ENCODE results near the gene MRPS2. TPM values are rescaled to one million over a fixed set of nuclear protein-coding genes. Genes with fewer than 3 reads are reported as not detected.

Gene MRPS2
- total and polyA plus RNA-seq, 2 of the 4 experiments (the other 2 are of a cell fraction) = 53.1 to 104 TPM

- Histone ChIP-seq H2AFZ (replicated peaks; ENCODE audit: low read length, poor library complexity) (peak overlapping the region; percentile 98), H3K4ac (ENCODE audit: low read depth, low read length) (peak overlapping the region; percentile 72), H3K79me1 (ENCODE audit: low read depth in 1 of 2, low read length in 2 of 2) (peaks cover 4 to 37% of the 10 kb centered on the region in 2 experiments), H2AK9ac (replicated peaks; ENCODE audit: low read depth, low read length, poor library complexity) (peak overlapping the region; percentile 90), H4K91ac (ENCODE audit: insufficient read depth, low read depth, low read length) (peak overlapping the region; percentile 6; the same call in 1 of the 2 replicates), H3K9ac (ENCODE audit: low read depth, low read length) (peak overlapping the region; percentile 62), H3K4me2 (ENCODE audit: low read depth, low read length) (peak overlapping the region; percentile 80), H2BK15ac (ENCODE audit: low read depth, low read length) (no peak overlapping the region), H3K4me1 (ENCODE audit: control insufficient read depth, insufficient read depth, low read length) (peaks cover 6% of the 10 kb centered on the region; the same call in 1 of the 2 replicates), H3K9me3 (ENCODE audit: control insufficient read depth, insufficient read depth, low read length) (no peaks in the 10 kb centered on the region), H3K36me3 (ENCODE audit: control insufficient read depth, insufficient read depth, low read length) (peaks cover 27% of the 10 kb centered on the region), H4K20me1 (ENCODE audit: insufficient read depth, low read length) (peaks cover 31% of the 10 kb centered on the region), H3K14ac (replicated peaks; ENCODE audit: low read depth, low read length) (peak overlapping the region; percentile 71; the same call in 1 of the 2 replicates), H2BK120ac (ENCODE audit: low read depth, low read length) (peak overlapping the region; percentile 19; the same call in 1 of the 2 replicates), H2BK5ac (ENCODE audit: low read depth, low read length, poor library complexity, severe bottlenecking) (peak overlapping the region; percentile 27), H4K5ac (ENCODE audit: low read depth, low read length) (peak overlapping the region; percentile 11; the same call in 1 of the 2 replicates), H4K8ac (ENCODE audit: low read depth in 2 of 2, low read length in 2 of 2) (peak overlapping the region; percentile 75 to 78; a peak in 3 of 4 replicates), H3K27ac (ENCODE audit: insufficient read depth, low read length) (peak overlapping the region; percentile 25), H3K56ac (ENCODE audit: extremely low read depth, insufficient read depth, low read length) (no peak overlapping the region; the same call in 1 of the 2 replicates), H3K18ac (ENCODE audit: low read depth, low read length) (no peak overlapping the region), H2AK5ac (ENCODE audit: low read depth, low read length) (no peak overlapping the region), H2BK20ac (ENCODE audit: low read depth, low read length) (no peak overlapping the region), H3K23ac (ENCODE audit: low read depth, low read length) (peak overlapping the region; percentile 80), H3K4me3 (ENCODE audit: insufficient read depth, low read depth, low read length) (peak overlapping the region; percentile 89), H3K9me1 (ENCODE audit: insufficient read depth, low read length) (no peaks in the 10 kb centered on the region), H3K27me3 (ENCODE audit: control insufficient read depth, insufficient read depth, low read length) (no peaks in the 10 kb centered on the region)
- no peak for TF ChIP-seq USF2 (IDR thresholded peaks at IDR 0.05; ENCODE audit: low read depth, low read length)
- no peak for TF ChIP-seq ELK1 (IDR thresholded peaks at IDR 0.05; ENCODE audit: borderline replicate concordance, low read depth, low read length)
- TF ChIP-seq NFE2L2 (IDR thresholded peaks at IDR 0.05; ENCODE audit: low read depth, low read length) = no peak
- no peak for TF ChIP-seq BHLHE40 (IDR thresholded peaks at IDR 0.05; ENCODE audit: low read depth, low read length)
- in situ Hi-C loops (cut with MboI; ENCODE audit: low sequenced_read_pairs) = no loop called here
- intact Hi-C loops (cut with micrococcal nuclease) = no loop called here
- dilution Hi-C loops (cut with HindIII; ENCODE audit: low sequenced_read_pairs, unreplicated experiment) = no loop called here
- ChIA-PET CTCF (interaction anchor here (0.6 kb wide), 2 partner anchors 20 to 43 kb away, joined by 3 read pairs; no protein-coding TSS in a partner anchor), POLR2A (ENCODE audit: unreplicated experiment) (no interaction called here)
- peak; percentile 45 for ATAC-seq (ENCODE audit: low read depth)
- DNase-seq = peak; percentile 44
- 0% methylated on average over 11 of the region's 29 CpGs; no CpG with 5 or more reads in 1 of the 2 experiments for WGBS, 2 experiments (ENCODE audit: extremely low coverage in 2 of 2, insufficient read length in 1 of 2)
- no TSS peak for BruUV-seq (replicated peaks)
Observed at GRCh38 chr9:135500071-135500524, 384 bp upstream of the MRPS2 start.
